GM21576 (cell line): Measurements from ENCODE around the gene KIF3C.
A peak's percentile ranks its signal among the peaks of the same experiment; 100 is the strongest.

ENCODE experiments used
- ATAC-seq: cut with Tn5 transposase; IDR thresholded peaks from one replicate; pipeline ENCODE4 v1.9.1; 2021; ENCODE audit warnings: mild to moderate bottlenecking, moderate library complexity; ENCODE audit not compliant: unreplicated experiment

KIF3C gene

GRCh38 chr2:25881764-25882163, 100.5 kb downstream of the KIF3C start:
- no peak for ATAC-seq

GRCh38 chr2:25879133-25879730, 103.1 kb downstream of the KIF3C start:
- no peak for ATAC-seq

DNA sequence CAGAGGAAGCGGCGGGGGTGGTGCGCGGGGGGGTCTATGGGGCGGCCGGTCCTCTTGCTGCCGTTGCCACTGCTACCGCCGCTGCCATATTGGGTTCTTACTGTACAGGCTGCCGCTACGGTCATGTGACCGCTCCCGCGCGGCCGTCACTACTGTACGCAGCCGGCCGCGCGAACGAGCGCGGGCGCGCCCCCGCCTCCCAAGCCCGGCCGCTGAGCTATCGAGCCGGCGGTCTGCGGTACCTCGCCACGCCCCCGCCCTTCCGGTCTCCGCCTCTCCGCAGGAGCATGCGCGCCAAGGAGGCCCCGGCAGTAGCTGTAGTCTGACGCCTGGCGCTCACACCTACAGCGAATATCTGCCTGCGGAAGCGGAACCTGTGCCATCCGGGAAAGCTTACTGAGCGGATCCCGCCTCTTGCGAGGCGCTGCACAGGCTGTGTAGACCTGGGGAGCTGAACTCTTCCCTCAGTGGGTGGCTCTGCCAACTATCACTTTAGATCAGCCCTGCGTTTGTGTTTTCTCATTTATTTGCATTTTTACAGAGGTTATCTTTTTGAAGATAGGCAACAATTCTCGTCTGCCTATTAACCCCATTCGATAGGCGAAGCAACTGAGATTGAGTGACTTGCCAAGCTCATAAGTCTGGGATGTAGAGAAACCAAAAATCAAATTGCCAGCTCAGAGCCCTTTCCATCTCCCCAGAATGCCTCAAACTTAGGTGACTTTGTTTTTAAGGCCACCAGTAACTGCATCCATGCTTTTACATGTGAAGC, 103.8 kb downstream of the KIF3C start, which contains the start of gene ASXL2:
ASXL2 (minus strand) TSS at position 127 of the 772 bp plus-strand sequence. CDS start 265 bp downstream, outside the sequence.
- peak; percentile 86 for ATAC-seq

GRCh38 chr2:25877431-25878360, 104.6 kb downstream of the KIF3C start:
- ATAC-seq = peak; percentile 51
